Measurements from ENCODE around the gene WDR38.
"Not testable (repeated sequence)": the region's sequence is repeated elsewhere in the genome, so short reads cannot be mapped to it uniquely, and the experiment has no call there.

WDR38 gene

DNA sequence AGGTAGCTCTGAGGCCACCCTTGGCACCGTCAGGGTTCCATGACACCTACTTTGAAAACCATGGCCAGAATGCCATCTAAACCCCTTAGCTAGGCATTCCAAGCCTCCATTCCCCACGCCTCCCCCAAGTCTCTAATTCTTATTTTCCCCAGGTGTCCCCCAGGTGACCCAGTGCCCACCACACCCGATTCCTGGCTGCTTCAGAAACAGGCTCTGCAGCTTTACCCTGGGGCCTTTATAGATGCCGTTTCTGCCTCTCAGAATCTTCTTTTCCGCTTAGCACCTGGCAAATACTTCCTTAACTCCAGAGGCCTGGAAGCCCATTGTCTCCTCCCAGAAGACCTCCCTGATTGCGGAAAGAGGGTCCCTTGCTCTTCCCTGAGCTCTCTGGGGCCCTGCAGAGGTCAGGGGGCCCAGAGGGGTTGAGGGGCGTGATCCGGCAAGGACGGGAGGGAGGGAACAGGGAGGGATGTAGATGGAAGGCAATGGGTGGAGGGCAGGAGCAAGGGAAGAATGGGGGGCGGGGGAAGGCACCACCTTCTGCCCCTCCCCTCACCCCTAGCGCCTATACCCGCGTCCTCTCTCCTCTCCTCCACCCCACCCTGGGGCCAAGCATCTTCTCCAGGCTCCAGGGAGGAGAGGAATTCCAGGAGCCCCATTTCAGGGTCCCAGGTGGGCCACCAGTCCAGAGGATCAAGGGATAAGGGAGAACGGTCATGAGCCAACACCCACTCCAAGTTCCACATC is 12.0 kb upstream of the WDR38 start:
- no peak overlapping the region for H3K4me3 ChIP-seq (ENCODE audit: low read depth, low read length)
- DNase-seq (ENCODE audit: low read depth, low spot score) = no peak
- in situ Hi-C loops (cut with HindIII; ENCODE audit: low sequenced_read_pairs) = no loop called here
- no peak for TF ChIP-seq CTCF (IDR thresholded peaks at IDR 0.05; ENCODE audit: low read depth, low read length)

DNA sequence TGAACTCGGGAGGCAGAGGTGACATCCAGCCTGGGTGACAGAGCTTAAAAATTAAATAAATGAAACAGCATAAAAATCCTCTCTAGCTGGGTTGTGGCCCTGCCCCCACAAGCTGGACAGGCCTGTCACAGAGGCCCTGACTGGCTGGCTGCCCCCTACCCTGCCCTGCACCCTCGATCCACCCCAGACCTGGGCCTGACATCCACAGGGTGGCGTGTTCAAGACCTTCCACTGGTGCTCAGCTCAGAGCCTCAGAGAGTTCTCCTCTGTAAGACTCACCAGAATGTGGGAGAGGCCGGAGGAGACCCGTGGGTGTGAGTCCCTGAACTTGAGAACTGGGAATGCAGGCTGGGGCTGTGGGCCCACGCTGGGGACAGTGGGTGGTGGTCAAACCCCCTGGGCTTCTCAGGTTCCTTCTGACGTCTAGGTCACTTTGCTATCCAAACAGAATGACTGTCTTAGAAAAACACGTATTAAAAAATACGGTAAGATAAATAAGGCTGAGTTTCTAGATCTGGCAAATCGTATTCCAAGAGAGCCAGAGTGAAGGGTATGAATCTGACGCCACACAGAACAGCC is 9.7 kb upstream of the WDR38 start:
- no peak for TF ChIP-seq CTCF (IDR thresholded peaks at IDR 0.05; ENCODE audit: low read depth, low read length)
- H3K4me3 ChIP-seq (ENCODE audit: low read depth, low read length) = no peak overlapping the region
- in situ Hi-C loops (cut with HindIII; ENCODE audit: low sequenced_read_pairs) = no loop called here
- DNase-seq (ENCODE audit: low read depth, low spot score) = peak; percentile 69

DNA sequence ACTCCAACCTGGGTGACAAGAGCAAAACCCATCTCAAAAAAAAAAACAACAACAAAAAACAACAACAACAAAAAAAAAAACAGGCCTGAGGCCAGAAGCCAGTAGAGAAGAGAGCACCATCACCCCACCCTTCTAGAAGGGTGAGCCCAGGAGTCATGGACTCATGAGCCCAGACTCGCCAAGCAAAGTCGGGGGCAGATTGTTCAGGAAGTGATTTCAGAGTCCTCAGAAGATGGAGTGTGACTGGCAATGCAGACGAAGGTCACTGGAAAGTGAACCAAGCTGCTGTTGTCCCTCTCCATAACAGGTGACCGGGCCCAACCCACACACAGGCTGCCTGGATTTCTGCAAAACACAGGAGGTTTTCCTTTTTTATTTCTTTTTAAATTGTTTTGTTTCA is 9.0 kb upstream of the WDR38 start:
- DNase-seq (ENCODE audit: low read depth, low spot score) = no peak
- TF ChIP-seq CTCF (IDR thresholded peaks at IDR 0.05; ENCODE audit: low read depth, low read length) = no peak
- in situ Hi-C loops (cut with HindIII; ENCODE audit: low sequenced_read_pairs) = no loop called here
- H3K4me3 ChIP-seq (ENCODE audit: low read depth, low read length) = no peak overlapping the region

DNA sequence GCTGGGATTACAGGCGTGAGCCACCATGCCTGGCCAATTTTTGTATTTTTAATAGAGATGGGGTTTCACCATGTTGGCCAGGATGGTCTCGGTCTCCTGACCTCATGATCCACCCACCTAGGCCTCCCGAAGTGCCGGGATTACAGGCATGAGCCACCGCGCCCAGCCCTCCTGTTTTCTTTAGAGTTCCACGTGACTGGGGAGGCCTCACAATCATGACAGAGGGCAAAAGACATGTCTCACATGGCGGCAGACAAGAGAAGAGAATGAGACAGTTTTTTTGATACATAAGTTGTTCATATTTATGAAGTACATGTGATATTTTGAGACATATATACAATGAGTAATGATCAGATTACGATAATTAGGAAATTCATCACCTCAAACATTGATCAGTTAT is 6.8 kb upstream of the WDR38 start:
- H3K4me3 ChIP-seq (ENCODE audit: low read depth, low read length); DNase-seq (ENCODE audit: low read depth, low spot score); in situ Hi-C loops (cut with HindIII; ENCODE audit: low sequenced_read_pairs): not testable (repeated sequence)

DNA sequence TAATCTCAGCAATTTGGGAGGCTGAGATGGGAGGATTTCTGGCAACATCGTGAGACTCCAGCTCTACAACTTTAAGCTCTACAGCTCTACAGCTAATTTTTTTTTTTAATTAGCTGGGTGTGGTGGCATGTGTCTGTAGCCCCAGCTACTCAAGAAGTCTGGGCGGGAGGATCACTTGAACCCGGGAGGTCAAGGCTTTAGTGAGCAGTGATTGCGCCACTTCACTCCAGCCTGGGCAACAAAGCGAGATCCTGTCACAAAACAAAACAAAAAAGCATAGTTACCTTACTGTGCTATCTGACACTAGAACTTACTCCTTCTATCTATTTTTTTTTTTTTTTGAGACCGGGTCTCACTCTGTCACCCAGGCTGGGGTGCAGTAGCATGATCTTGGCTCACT is 6.3 kb upstream of the WDR38 start:
- in situ Hi-C loops (cut with HindIII; ENCODE audit: low sequenced_read_pairs) = no loop called here
- no peak for DNase-seq (ENCODE audit: low read depth, low spot score)
- no peak for TF ChIP-seq CTCF (IDR thresholded peaks at IDR 0.05; ENCODE audit: low read depth, low read length)
- no peak overlapping the region for H3K4me3 ChIP-seq (ENCODE audit: low read depth, low read length)

DNA sequence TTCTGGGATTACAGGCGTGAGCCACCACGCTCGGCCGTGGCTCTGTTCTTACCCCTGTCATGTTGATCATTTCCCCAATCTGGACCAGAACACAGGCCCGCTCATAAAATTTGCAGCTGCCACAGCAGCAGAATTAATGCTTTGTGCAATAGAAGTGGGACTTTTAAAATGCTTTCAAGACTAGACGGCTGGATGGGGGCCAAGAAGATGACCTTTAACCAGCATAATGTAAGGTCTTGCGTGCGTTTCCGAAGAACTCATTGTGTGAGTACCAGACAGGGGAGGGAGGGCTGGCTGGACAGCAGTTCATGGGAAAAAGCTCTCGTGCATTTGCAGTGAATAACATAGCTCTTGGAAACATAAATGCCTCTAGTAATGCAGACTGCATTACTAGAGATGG is 3.5 kb upstream of the WDR38 start:
- no peak for TF ChIP-seq CTCF (IDR thresholded peaks at IDR 0.05; ENCODE audit: low read depth, low read length)
- no peak overlapping the region for H3K4me3 ChIP-seq (ENCODE audit: low read depth, low read length)
- in situ Hi-C loops (cut with HindIII; ENCODE audit: low sequenced_read_pairs) = no loop called here
- DNase-seq (ENCODE audit: low read depth, low spot score) = peak; percentile 69

- peak overlapping the region; percentile 44 for H3K4me3 ChIP-seq (ENCODE audit: low read depth, low read length)
- DNase-seq (ENCODE audit: low read depth, low spot score) = no peak
- in situ Hi-C loops (cut with HindIII; ENCODE audit: low sequenced_read_pairs) = no loop called here
- no peak for TF ChIP-seq CTCF (IDR thresholded peaks at IDR 0.05; ENCODE audit: low read depth, low read length)
Observed at GRCh38 chr9:124852121-124852828, 985 bp upstream of the WDR38 start.

All from astrocyte of the spinal cord (primary cell).